DOHH2 (cell line): ENCODE data around the gene LMCD1.

Experiments used
- H3F3A ChIP-seq: fragments of 200-600 bp; sonication (generic), shearing (Covaris generic); 2 replicates; pipeline ENCODE4 v1.6.0; 2016; ENCODE audit warnings: antibody characterized with exemption, mild to moderate bottlenecking; ENCODE audit not compliant: control insufficient read depth, insufficient read depth
- H3K27ac ChIP-seq: fragments of 200-600 bp; sonication (generic); 2 replicates; pipeline ENCODE4 v1.5.1; 2014; ENCODE audit warnings: low read depth, mild to moderate bottlenecking, low read length, moderate library complexity
- H3K27me3 ChIP-seq: fragments of 200-600 bp; sonication (generic); 2 replicates; pipeline ENCODE4 v1.6.1; 2014; ENCODE audit warnings: mild to moderate bottlenecking, low read length, mixed read lengths; ENCODE audit not compliant: control insufficient read depth
- H3K36me3 ChIP-seq: fragments of 200-600 bp; sonication (generic); 2 replicates; pipeline ENCODE4 v1.6.1; 2014; ENCODE audit warnings: mild to moderate bottlenecking, low read length, moderate library complexity, mixed read lengths; ENCODE audit not compliant: control insufficient read depth
- H3K4me1 ChIP-seq: fragments of 200-600 bp; sonication (generic); 2 replicates; pipeline ENCODE4 v1.6.1; 2014; ENCODE audit warnings: mild to moderate bottlenecking, low read length, mixed read lengths; ENCODE audit not compliant: control insufficient read depth
- H3K4me2 ChIP-seq: fragments of 200-600 bp; sonication (generic); 2 replicates; pipeline ENCODE4 v1.6.0; 2014; ENCODE audit warnings: mild to moderate bottlenecking, low read length, moderate library complexity
- H3K4me3 ChIP-seq: fragments of 200-600 bp; sonication (generic); 2 replicates; pipeline ENCODE4 v1.5.1; 2014; ENCODE audit warnings: mild to moderate bottlenecking, low read length, mixed read lengths
- H3K79me2 ChIP-seq: fragments of 200-600 bp; sonication (generic); 2 replicates; pipeline ENCODE4 v1.6.1; 2014; ENCODE audit warnings: mild to moderate bottlenecking, low read length, mixed read lengths; ENCODE audit not compliant: control insufficient read depth
- H3K9me2 ChIP-seq: fragments of 200-600 bp; sonication (generic); replicated peaks from 2 replicates; pipeline ENCODE4 v1.6.1; 2014; ENCODE audit warnings: mild to moderate bottlenecking, low read length, mixed read lengths; ENCODE audit not compliant: control insufficient read depth
- H3K9me3 ChIP-seq: fragments of 200-600 bp; sonication (generic); 2 replicates; pipeline ENCODE4 v1.6.1; 2014; ENCODE audit warnings: antibody characterized with exemption, low read length, mixed read lengths; ENCODE audit not compliant: control insufficient read depth, insufficient read depth
- H4K20me1 ChIP-seq: fragments of 200-600 bp; sonication (generic); 2 replicates; pipeline ENCODE4 v1.6.0; 2014; ENCODE audit warnings: low read depth, mild to moderate bottlenecking, antibody characterized with exemption, low read length, moderate library complexity; ENCODE audit not compliant: control insufficient read depth, insufficient read depth
- EZH2phosphoT487 ChIP-seq: fragments of 200-600 bp; sonication (generic); IDR thresholded peaks from 2 replicates; pipeline ENCODE4 v1.6.1; 2017; ENCODE audit warnings: borderline replicate concordance, mild to moderate bottlenecking, antibody characterized with exemption, low read length, moderate library complexity, mixed read lengths
- TF ChIP-seq, protein P1 (sequence below): fragments of 200-600 bp; sonication (generic); IDR thresholded peaks from one replicate; pipeline ENCODE4 v1.5.1; 2014; ENCODE audit warnings: antibody characterized with exemption, mild to moderate bottlenecking, low read depth, low read length; ENCODE audit not compliant: poor library complexity, severe bottlenecking

Gene LMCD1

GRCh38 chr3:8576841-8577571, 75.4 kb downstream of the LMCD1 start:
- no peaks in the 10 kb centered on the region for H4K20me1 ChIP-seq
- no peaks in the 10 kb centered on the region for H3K79me2 ChIP-seq
- no peaks in the 10 kb centered on the region for H3K4me1 ChIP-seq
- H3K9me3 ChIP-seq = no peaks in the 10 kb centered on the region
- H3K27me3 ChIP-seq = 0 out of 2 replicates have a peak, but pooled peaks cover 4% of the 10 kb centered on the region
- no peak overlapping the region for H3K4me3 ChIP-seq
- no peak overlapping the region for H3K4me2 ChIP-seq
- H3F3A ChIP-seq = no peaks in the 10 kb centered on the region
- no peaks in the 10 kb centered on the region for H3K36me3 ChIP-seq
- TF ChIP-seq EZH2phosphoT487 = no peak
- TF ChIP-seq, protein P1, sequence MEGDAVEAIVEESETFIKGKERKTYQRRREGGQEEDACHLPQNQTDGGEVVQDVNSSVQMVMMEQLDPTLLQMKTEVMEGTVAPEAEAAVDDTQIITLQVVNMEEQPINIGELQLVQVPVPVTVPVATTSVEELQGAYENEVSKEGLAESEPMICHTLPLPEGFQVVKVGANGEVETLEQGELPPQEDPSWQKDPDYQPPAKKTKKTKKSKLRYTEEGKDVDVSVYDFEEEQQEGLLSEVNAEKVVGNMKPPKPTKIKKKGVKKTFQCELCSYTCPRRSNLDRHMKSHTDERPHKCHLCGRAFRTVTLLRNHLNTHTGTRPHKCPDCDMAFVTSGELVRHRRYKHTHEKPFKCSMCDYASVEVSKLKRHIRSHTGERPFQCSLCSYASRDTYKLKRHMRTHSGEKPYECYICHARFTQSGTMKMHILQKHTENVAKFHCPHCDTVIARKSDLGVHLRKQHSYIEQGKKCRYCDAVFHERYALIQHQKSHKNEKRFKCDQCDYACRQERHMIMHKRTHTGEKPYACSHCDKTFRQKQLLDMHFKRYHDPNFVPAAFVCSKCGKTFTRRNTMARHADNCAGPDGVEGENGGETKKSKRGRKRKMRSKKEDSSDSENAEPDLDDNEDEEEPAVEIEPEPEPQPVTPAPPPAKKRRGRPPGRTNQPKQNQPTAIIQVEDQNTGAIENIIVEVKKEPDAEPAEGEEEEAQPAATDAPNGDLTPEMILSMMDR = no peak
- no peaks in the 10 kb centered on the region for H3K9me2 ChIP-seq
- no peak overlapping the region for H3K27ac ChIP-seq

DNA sequence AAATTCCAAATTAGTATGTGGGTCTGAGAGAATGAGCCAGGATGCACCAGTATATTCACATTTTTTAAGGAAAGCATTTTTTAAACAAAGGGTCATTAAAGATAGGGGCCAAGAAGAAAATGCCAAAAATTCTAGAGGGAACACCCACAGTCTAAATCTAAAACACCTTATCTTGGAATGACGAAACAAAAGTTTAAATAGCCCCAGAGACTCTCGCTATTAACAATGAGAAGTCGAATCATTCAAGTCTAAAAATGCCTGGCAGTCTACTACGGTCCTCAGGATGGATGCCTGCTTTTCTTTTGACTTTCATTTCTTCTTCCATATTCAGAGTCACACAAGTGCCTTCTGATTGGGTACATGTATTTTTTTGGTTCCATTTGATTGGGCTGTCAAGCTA, 76.7 kb downstream of the LMCD1 start:
- H3F3A ChIP-seq = no peaks in the 10 kb centered on the region
- no peaks in the 10 kb centered on the region for H4K20me1 ChIP-seq
- no peaks in the 10 kb centered on the region for H3K79me2 ChIP-seq
- H3K27ac ChIP-seq = no peak overlapping the region
- no peaks in the 10 kb centered on the region for H3K36me3 ChIP-seq
- TF ChIP-seq, protein P1 = no peak
- no peak for TF ChIP-seq EZH2phosphoT487
- H3K27me3 ChIP-seq = 0 out of 2 replicates have a peak, but pooled peaks cover 4% of the 10 kb centered on the region
- no peaks in the 10 kb centered on the region for H3K9me2 ChIP-seq
- no peaks in the 10 kb centered on the region for H3K9me3 ChIP-seq
- H3K4me3 ChIP-seq = no peak overlapping the region
- H3K4me2 ChIP-seq = no peak overlapping the region
- no peaks in the 10 kb centered on the region for H3K4me1 ChIP-seq

GRCh38 chr3:8579096-8579495, 77.5 kb downstream of the LMCD1 start:
- no peak overlapping the region for H3K27ac ChIP-seq
- no peaks in the 10 kb centered on the region for H4K20me1 ChIP-seq
- TF ChIP-seq EZH2phosphoT487 = no peak
- TF ChIP-seq, protein P1 = no peak
- H3K4me1 ChIP-seq = no peaks in the 10 kb centered on the region
- H3K4me2 ChIP-seq = no peak overlapping the region
- H3K79me2 ChIP-seq = no peaks in the 10 kb centered on the region
- no peak overlapping the region for H3K4me3 ChIP-seq
- H3K9me3 ChIP-seq = no peaks in the 10 kb centered on the region
- H3F3A ChIP-seq = no peaks in the 10 kb centered on the region
- H3K36me3 ChIP-seq = no peaks in the 10 kb centered on the region
- H3K9me2 ChIP-seq = no peaks in the 10 kb centered on the region
- H3K27me3 ChIP-seq = 0 out of 2 replicates have a peak, but pooled peaks cover 4% of the 10 kb centered on the region
